Endothelial cell of umbilical vein (primary cell): ENCODE data around the gene PCYT1B. TPM values are rescaled to one million over a fixed set of nuclear protein-coding genes. Genes with fewer than 3 reads are reported as not detected.

Experiments
- BruUV-seq: library from RNA; stranded (reverse); fragments of 400-500 nt; replicated peaks from 2 replicates; lab custom pipeline; 2021; lab: Mats Ljungman, UMichigan
- CTCF ChIA-PET: fragments of 300-600, 350-600 bp; sonication (Branson Sonifier 250); formaldehyde crosslinking; loops from one replicate; lab custom pipeline; 2021; ENCODE audit warnings: antibody characterized with exemption, inconsistent platforms; lab: Charles Lee
- POLR2A ChIA-PET: fragments of 300-600, 350-600 bp; sonication (Branson Sonifier 250); formaldehyde crosslinking; loops from one replicate; lab custom pipeline; 2021; ENCODE audit warnings: antibody characterized with exemption, inconsistent platforms; lab: Charles Lee
- DNase-seq: peaks from one replicate; pipeline ENCODE4 v3.0.0-alpha.2; 2011; ENCODE audit warnings: low read depth, low spot score
- FAIRE-seq: peaks from 2 replicates; lab custom pipeline; 2011; peaks lifted over from hg19 to GRCh38; lab: Jason Lieb, UNC
- H2AFZ ChIP-seq: 2 replicates; pipeline ENCODE4 v1.6.0; 2012; ENCODE audit warnings: low read depth, low read length, control low read depth, inconsistent platforms
- H3K27ac ChIP-seq: 2 replicates; pipeline ENCODE4 v1.5.1; 2011; ENCODE audit warnings: low read depth, mild to moderate bottlenecking, control low read depth, low read length, moderate library complexity; ENCODE audit not compliant: insufficient read depth
- H3K27me3 ChIP-seq, 2 experiments: 2 replicates each; pipeline versions ENCODE4 v1.6.0 to v1.6.1; 2011; ENCODE audit warnings: low read length in 2 of 2, mixed read lengths in 1 of 2; ENCODE audit not compliant: control insufficient read depth in 2 of 2, insufficient read depth in 2 of 2
- H3K36me3 ChIP-seq, 2 experiments: 2 replicates in 1 of 2; 3 replicates in 1 of 2; pipeline ENCODE4 v1.5.1; 2011; ENCODE audit warnings: low read length in 2 of 2, mild to moderate bottlenecking in 1 of 2, moderate library complexity in 1 of 2; ENCODE audit not compliant: control insufficient read depth in 2 of 2, insufficient read depth in 2 of 2; ENCODE audit errors: extremely low read depth in 1 of 2
- H3K4me1 ChIP-seq: 3 replicates; pipeline ENCODE4 v1.5.1; 2011; ENCODE audit warnings: mild to moderate bottlenecking, low read length; ENCODE audit not compliant: control insufficient read depth, insufficient read depth; ENCODE audit errors: extremely low read depth
- H3K4me2 ChIP-seq: 2 replicates; pipeline ENCODE4 v1.6.1; 2011; ENCODE audit warnings: low read length, control low read depth, mixed read lengths; ENCODE audit not compliant: insufficient read depth
- H3K4me3 ChIP-seq, 3 experiments: fragments of 200-600 bp in 1 of 3; sonication (generic), shearing (Covaris generic) in 1 of 3; replicated peaks in 1 of 3; 2 replicates each; pipeline ENCODE4 v1.5.1; 2011 to 2016; ENCODE audit warnings: control low read depth in 3 of 3, low read length in 3 of 3, mild to moderate bottlenecking in 2 of 3, inconsistent platforms in 1 of 3, low read depth in 1 of 3, moderate library complexity in 1 of 3; ENCODE audit not compliant: insufficient read depth in 1 of 3
- H3K79me2 ChIP-seq: 2 replicates; pipeline ENCODE4 v1.6.0; 2012; ENCODE audit warnings: low read length, inconsistent platforms; ENCODE audit not compliant: control insufficient read depth, insufficient read depth
- H3K9ac ChIP-seq: replicated peaks from 2 replicates; pipeline ENCODE3; 2011; ENCODE audit warnings: low read length, control low read depth; ENCODE audit not compliant: insufficient read depth; ENCODE audit errors: extremely low read depth
- H3K9me1 ChIP-seq: replicated peaks from 3 replicates; pipeline ENCODE4 v1.6.0; 2011; ENCODE audit warnings: mild to moderate bottlenecking, low read length; ENCODE audit not compliant: control insufficient read depth, insufficient read depth; ENCODE audit errors: extremely low read depth
- H3K9me3 ChIP-seq: replicated peaks from 2 replicates; pipeline ENCODE4 v1.5.1; 2012; ENCODE audit warnings: low read length, inconsistent platforms; ENCODE audit not compliant: control insufficient read depth, insufficient read depth
- H4K20me1 ChIP-seq: replicated peaks from 2 replicates; pipeline ENCODE3; 2011; ENCODE audit warnings: mild to moderate bottlenecking, low read length; ENCODE audit not compliant: control insufficient read depth, insufficient read depth; ENCODE audit errors: extremely low read depth
- CTCF ChIP-seq, 2 donors: IDR thresholded peaks; 1 replicate in 1 of 2; 2 replicates in 1 of 2; pipeline ENCODE4 v1.5.1; 2011; ENCODE audit warnings: low read length in 2 of 2, mild to moderate bottlenecking in 2 of 2, moderate library complexity in 2 of 2, control low read depth in 1 of 2, inconsistent platforms in 1 of 2, low read depth in 1 of 2; ENCODE audit not compliant: insufficient read depth in 1 of 2; ENCODE audit errors: extremely low read depth in 1 of 2
- EZH2 ChIP-seq: IDR thresholded peaks from 2 replicates; pipeline ENCODE4 v1.6.1; 2012; ENCODE audit warnings: borderline replicate concordance, low read depth, mild to moderate bottlenecking, moderate library complexity, low read length, inconsistent platforms; ENCODE audit not compliant: severe bottlenecking
- FOS ChIP-seq: IDR thresholded peaks from 2 replicates; pipeline ENCODE4 v1.6.1; 2011; ENCODE audit warnings: mild to moderate bottlenecking, low read length, moderate library complexity, borderline replicate concordance; ENCODE audit not compliant: insufficient read depth
- GATA2 ChIP-seq: IDR thresholded peaks from 2 replicates; pipeline ENCODE4 v1.7.0; 2011; ENCODE audit warnings: low read depth, mild to moderate bottlenecking, moderate library complexity, mixed read lengths, low read length; ENCODE audit not compliant: insufficient read length, insufficient read depth
- JUN ChIP-seq: IDR thresholded peaks from 2 replicates; pipeline ENCODE4 v1.6.1; 2011; ENCODE audit warnings: borderline replicate concordance, low read depth; ENCODE audit not compliant: insufficient read length, insufficient read depth
- MAX ChIP-seq: IDR thresholded peaks from 2 replicates; pipeline ENCODE4 v1.6.1; 2011; ENCODE audit not compliant: insufficient read depth, insufficient read length
- MYC ChIP-seq: IDR thresholded peaks from one replicate; pipeline ENCODE4 v1.6.1; 2011; ENCODE audit warnings: mild to moderate bottlenecking, low read depth, low read length
- POLR2A ChIP-seq: IDR thresholded peaks from 2 replicates; pipeline ENCODE4 v1.6.1; 2012; ENCODE audit warnings: low read depth, mild to moderate bottlenecking, control low read depth, low read length
- POLR2AphosphoS5 ChIP-seq: IDR thresholded peaks from 2 replicates; pipeline ENCODE4 v1.6.1; 2012; ENCODE audit warnings: low read depth, mild to moderate bottlenecking, control low read depth, low read length, moderate library complexity; ENCODE audit not compliant: insufficient read depth
- dilution Hi-C: fragments of 300-500 bp; cut with MboI; formaldehyde crosslinking; loops from one replicate; pipeline ENCODE4 v1.15.0; 2019; ENCODE audit warnings: low sequenced_read_pairs; ENCODE audit not compliant: extremely low pct_ligation_motif_present
- intact Hi-C: fragments of 100-400 bp; cut with micrococcal nuclease; formaldehyde crosslinking; loops from one replicate; pipeline ENCODE4 v1.10.0; 2022
- polyA plus RNA-seq, 4 experiments: library from polyadenylated mRNA; depleted of rRNA in 3 of 4; stranded (reverse) in 3 of 4; unstranded in 1 of 4; fragments of >200 nt; gene quantifications; 2 replicates each; pipeline versions ENCODE4 v1.2.1 to v1.2.3, GENCODE V29; 2011 to 2012; ENCODE audit warnings: missing spikeins in 1 of 4
- total RNA-seq: library from RNA; stranded (reverse); gene quantifications from 2 replicates; pipeline ENCODE4 v1.2.3, GENCODE V29; 2021

Gene PCYT1B
- total and polyA plus RNA-seq, 2 donors (not counting 3 experiments of a cell fraction or from before 2014, with no cell fraction given) = 0.33 to 1.3 TPM

- no peaks in the 10 kb centered on the region for H3K9me1 ChIP-seq
- H3K36me3 ChIP-seq = no peaks in the 10 kb centered on the region
- peaks cover 5% of the 10 kb centered on the region for H3K4me1 ChIP-seq
- no TSS peak for BruUV-seq
- no peaks in the 10 kb centered on the region for H3K9me3 ChIP-seq
- H3K4me2 ChIP-seq = peak within 1 kb of the TSS; percentile 95
- FAIRE-seq = peak; percentile 95
- no peak for TF ChIP-seq MYC
- peak in 1 of 2 donors; percentile 25 for TF ChIP-seq CTCF (IDR thresholded peaks at IDR 0.05; ENCODE audit: extremely low read depth in 1 of 2, insufficient read depth in 1 of 2, low read depth in 1 of 2, low read length in 2 of 2)
- peak; percentile 31 for TF ChIP-seq MAX
- CTCF ChIA-PET = interaction anchor here (1.1 to 1.6 kb wide), 2 partner anchors 17 to 322 kb away, joined by 3 to 4 read pairs; no protein-coding TSS in a partner anchor
- dilution Hi-C loops = no loop called here
- H3K27ac ChIP-seq = peak within 1 kb of the TSS; percentile 88
- DNase-seq = peak; percentile 97
- POLR2A ChIA-PET = no interaction called here
- H3K27me3 ChIP-seq = no peaks in the 10 kb centered on the region
- no peaks in the 10 kb centered on the region for H4K20me1 ChIP-seq
- intact Hi-C loops = no loop called here
- H3K79me2 ChIP-seq = peaks cover 38% of the 10 kb centered on the region
- peak within 1 kb of the TSS; percentile 86 to 94 (median 93) for H3K4me3 ChIP-seq
- H2AFZ ChIP-seq = peak within 1 kb of the TSS; percentile 90
- peak within 1 kb of the TSS; percentile 94 for H3K9ac ChIP-seq
Observed at GRCh38 chrX:24693453-24694202, 46.5 kb upstream of the PCYT1B start, which contains the start of gene POLA1. TSS of gene POLA1 (plus strand) at chrX:24693918. CDS start at chrX:24693962, 44 bp downstream.

GRCh38 chrX:24692305-24692704 is 45.2 kb upstream of the PCYT1B start:
- H3K4me2 ChIP-seq = no peak overlapping the region
- peaks cover 32% of the 10 kb centered on the region for H3K79me2 ChIP-seq
- H3K4me3 ChIP-seq = no peak overlapping the region
- H3K27ac ChIP-seq = no peak overlapping the region
- no peak overlapping the region for H3K9ac ChIP-seq
- ChIA-PET CTCF (interaction anchor here (0.9 kb wide), 1 partner anchor 451 kb away, joined by 3 read pairs; no protein-coding TSS in a partner anchor), POLR2A (no interaction called here)
- H3K4me1 ChIP-seq = peaks cover 5% of the 10 kb centered on the region
- no peak overlapping the region for H2AFZ ChIP-seq
- H3K9me1 ChIP-seq = no peaks in the 10 kb centered on the region
- H3K36me3 ChIP-seq = no peaks in the 10 kb centered on the region
- no peak for FAIRE-seq
- no peak for DNase-seq
- H3K27me3 ChIP-seq = no peaks in the 10 kb centered on the region
- dilution Hi-C loops = no loop called here
- BruUV-seq = no TSS peak
- intact Hi-C loops = no loop called here
- no peak for TF ChIP-seq MYC
- TF ChIP-seq FOS = no peak
- TF ChIP-seq CTCF (IDR thresholded peaks at IDR 0.05; ENCODE audit: extremely low read depth in 1 of 2, insufficient read depth in 1 of 2, low read depth in 1 of 2, low read length in 2 of 2) = no peak
- TF ChIP-seq MAX = no peak
- TF ChIP-seq POLR2A = no peak
- no peak for TF ChIP-seq JUN
- TF ChIP-seq GATA2 = no peak
- no peak for TF ChIP-seq EZH2
- TF ChIP-seq POLR2AphosphoS5 = no peak
- H3K9me3 ChIP-seq = no peaks in the 10 kb centered on the region
- H4K20me1 ChIP-seq = no peaks in the 10 kb centered on the region
